ENCODE data around the gene CHSY1. TPM values are rescaled to one million over a fixed set of nuclear protein-coding genes. Genes with fewer than 3 reads are reported as not detected.

Gene CHSY1
- total and polyA plus RNA-seq, 2 donors (not counting 1 experiment from before 2014, with no cell fraction given) = 4.7 to 20.3 TPM

DNA sequence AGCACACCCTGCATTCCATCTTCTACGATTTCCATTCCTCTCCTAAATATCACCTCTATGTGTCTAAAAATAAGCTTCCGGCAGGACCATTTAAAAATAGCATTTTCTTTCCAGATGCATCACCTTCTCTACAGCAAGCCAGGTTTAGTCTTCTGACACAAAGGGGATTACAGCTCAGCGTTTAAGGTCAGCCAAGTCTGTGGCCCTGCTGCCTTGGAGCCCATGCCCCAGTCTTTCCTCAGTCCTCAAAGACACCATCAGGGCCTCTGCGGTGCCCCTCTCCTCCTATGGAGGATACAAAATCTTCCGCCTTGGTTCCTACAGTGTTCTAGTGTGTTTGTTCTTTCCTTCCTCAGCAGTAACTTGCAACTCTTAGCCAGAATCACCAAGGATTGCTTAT lies 21.7 kb upstream of the CHSY1 start:
- DNase-seq (no peak), ATAC-seq (ENCODE audit: low read depth) (no peak)
- ChIA-PET POLR2A (no interaction called here), CTCF (interaction anchor here (2.0 to 4.3 kb wide), 2 partner anchors 15 kb away, joined by 8 to 19 read pairs; no protein-coding TSS in a partner anchor)
- TF ChIP-seq, protein P1, sequence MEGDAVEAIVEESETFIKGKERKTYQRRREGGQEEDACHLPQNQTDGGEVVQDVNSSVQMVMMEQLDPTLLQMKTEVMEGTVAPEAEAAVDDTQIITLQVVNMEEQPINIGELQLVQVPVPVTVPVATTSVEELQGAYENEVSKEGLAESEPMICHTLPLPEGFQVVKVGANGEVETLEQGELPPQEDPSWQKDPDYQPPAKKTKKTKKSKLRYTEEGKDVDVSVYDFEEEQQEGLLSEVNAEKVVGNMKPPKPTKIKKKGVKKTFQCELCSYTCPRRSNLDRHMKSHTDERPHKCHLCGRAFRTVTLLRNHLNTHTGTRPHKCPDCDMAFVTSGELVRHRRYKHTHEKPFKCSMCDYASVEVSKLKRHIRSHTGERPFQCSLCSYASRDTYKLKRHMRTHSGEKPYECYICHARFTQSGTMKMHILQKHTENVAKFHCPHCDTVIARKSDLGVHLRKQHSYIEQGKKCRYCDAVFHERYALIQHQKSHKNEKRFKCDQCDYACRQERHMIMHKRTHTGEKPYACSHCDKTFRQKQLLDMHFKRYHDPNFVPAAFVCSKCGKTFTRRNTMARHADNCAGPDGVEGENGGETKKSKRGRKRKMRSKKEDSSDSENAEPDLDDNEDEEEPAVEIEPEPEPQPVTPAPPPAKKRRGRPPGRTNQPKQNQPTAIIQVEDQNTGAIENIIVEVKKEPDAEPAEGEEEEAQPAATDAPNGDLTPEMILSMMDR (IDR thresholded peaks at IDR 0.05) = no peak
- no peak for TF ChIP-seq EZH2 (IDR thresholded peaks at IDR 0.05; ENCODE audit: borderline replicate concordance, insufficient read depth, low read depth, low read length, poor library complexity, severe bottlenecking)
- intact Hi-C loops (cut with micrococcal nuclease) = no loop called here
- no peak overlapping the region for H2AFZ ChIP-seq (ENCODE audit: insufficient read depth, low read depth, low read length, poor library complexity, severe bottlenecking)
- Mint-ChIP-seq H3K4me3 (no peak overlapping the region), H3K27me3 (no peaks in the 10 kb centered on the region), H3K27ac (no peak overlapping the region), H3K4me1 (peaks cover 12% of the 10 kb centered on the region), H3K9me3 (ENCODE audit: insufficient read depth) (no peaks in the 10 kb centered on the region)
- H3K79me2 ChIP-seq (ENCODE audit: control insufficient read depth, insufficient read depth, low read length) = peaks cover 19% of the 10 kb centered on the region
- no peaks in the 10 kb centered on the region for H3K27me3 ChIP-seq (replicated peaks in 1 of 4; ENCODE audit: control extremely low read depth in 1 of 4, control insufficient read depth in 3 of 4, insufficient read depth in 4 of 4, low read length in 3 of 4)
- peaks cover 4 to 48% of the 10 kb centered on the region in 2 experiments for H3K36me3 ChIP-seq (replicated peaks in 1 of 2; ENCODE audit: control extremely low read depth in 1 of 2, control insufficient read depth in 1 of 2, extremely low read depth in 1 of 2, insufficient read depth in 2 of 2, low read length in 1 of 2)
- WGBS (ENCODE audit: insufficient coverage) = 97% methylated on average over 4 of the region's 5 CpGs
- peaks cover 10 to 20% of the 10 kb centered on the region in 2 donors for H3K4me1 ChIP-seq (ENCODE audit: control insufficient read depth in 2 of 2, insufficient read depth in 2 of 2, low read length in 2 of 2)
- H3K9me3 ChIP-seq (ENCODE audit: control extremely low read depth in 1 of 3, control insufficient read depth in 2 of 3, insufficient read depth in 1 of 3, low read length in 2 of 3) = no peaks in the 10 kb centered on the region
- no peak overlapping the region for H3K9ac ChIP-seq (ENCODE audit: low read length)
- H4K20me1 ChIP-seq (ENCODE audit: control insufficient read depth, insufficient read depth, low read length, poor library complexity, severe bottlenecking) = no peaks in the 10 kb centered on the region
- H3K4me2 ChIP-seq (replicated peaks; ENCODE audit: low read depth, low read length, poor library complexity, severe bottlenecking) = no peak overlapping the region
- H3K27ac ChIP-seq (ENCODE audit: low read length in 2 of 2) = no peak overlapping the region
- no peak overlapping the region for H3K4me3 ChIP-seq (ENCODE audit: control extremely low read depth in 1 of 5, extremely low read depth in 1 of 5, insufficient read depth in 1 of 5, low read depth in 2 of 5, low read length in 4 of 5)

DNA sequence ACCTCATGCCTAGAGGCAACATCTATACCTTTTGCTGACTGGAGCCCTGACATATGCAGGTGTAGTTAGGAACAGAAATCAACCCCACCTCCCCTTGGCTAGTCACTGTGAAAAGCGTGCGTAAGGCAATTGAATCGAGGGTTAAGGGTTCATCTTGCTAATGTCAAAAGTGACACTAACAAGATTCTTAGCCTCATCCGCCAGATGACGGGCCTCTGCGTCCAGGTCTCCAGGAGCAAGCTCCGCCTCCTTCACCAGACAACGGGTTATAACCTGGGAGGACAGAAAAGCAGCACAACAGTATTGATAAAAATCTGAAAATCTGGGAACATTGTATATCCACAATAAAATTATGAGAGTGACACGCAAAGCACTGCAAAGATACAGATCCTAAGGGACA lies 20.7 kb upstream of the CHSY1 start:
- DNase-seq (no peak), ATAC-seq (ENCODE audit: low read depth) (no peak)
- no peak overlapping the region for H3K4me2 ChIP-seq (replicated peaks; ENCODE audit: low read depth, low read length, poor library complexity, severe bottlenecking)
- CTCF ChIA-PET = interaction anchor here (0.7 to 4.3 kb wide), 4 partner anchors 14 to 264 kb away, joined by 3 to 19 read pairs (median 6); no protein-coding TSS in a partner anchor
- POLR2A ChIA-PET = no interaction called here
- H3K27ac Mint-ChIP-seq = no peak overlapping the region
- H3K4me1 ChIP-seq (ENCODE audit: control insufficient read depth in 2 of 2, insufficient read depth in 2 of 2, low read length in 2 of 2) = peaks cover 5 to 13% of the 10 kb centered on the region in 2 donors
- H3K27me3 Mint-ChIP-seq = no peaks in the 10 kb centered on the region
- H3K4me3 Mint-ChIP-seq = no peak overlapping the region
- no peak overlapping the region for H3K9ac ChIP-seq (ENCODE audit: low read length)
- peaks cover 7% of the 10 kb centered on the region for H3K4me1 Mint-ChIP-seq
- no peak overlapping the region for H3K27ac ChIP-seq (ENCODE audit: low read length in 2 of 2)
- H3K36me3 ChIP-seq (replicated peaks in 1 of 2; ENCODE audit: control extremely low read depth in 1 of 2, control insufficient read depth in 1 of 2, extremely low read depth in 1 of 2, insufficient read depth in 2 of 2, low read length in 1 of 2) = peaks cover 4 to 48% of the 10 kb centered on the region in 2 experiments
- no peak overlapping the region for H3K4me3 ChIP-seq (ENCODE audit: control extremely low read depth in 1 of 5, extremely low read depth in 1 of 5, insufficient read depth in 1 of 5, low read depth in 2 of 5, low read length in 4 of 5)
- TF ChIP-seq, protein P1 (IDR thresholded peaks at IDR 0.05) = no peak
- TF ChIP-seq EZH2 (IDR thresholded peaks at IDR 0.05; ENCODE audit: borderline replicate concordance, insufficient read depth, low read depth, low read length, poor library complexity, severe bottlenecking) = no peak
- H3K9me3 Mint-ChIP-seq (ENCODE audit: insufficient read depth) = no peaks in the 10 kb centered on the region
- H3K79me2 ChIP-seq (ENCODE audit: control insufficient read depth, insufficient read depth, low read length) = peaks cover 19% of the 10 kb centered on the region
- H3K9me3 ChIP-seq (ENCODE audit: control extremely low read depth in 1 of 3, control insufficient read depth in 2 of 3, insufficient read depth in 1 of 3, low read length in 2 of 3) = no peaks in the 10 kb centered on the region
- no peaks in the 10 kb centered on the region for H3K27me3 ChIP-seq (replicated peaks in 1 of 4; ENCODE audit: control extremely low read depth in 1 of 4, control insufficient read depth in 3 of 4, insufficient read depth in 4 of 4, low read length in 3 of 4)
- intact Hi-C loops (cut with micrococcal nuclease) = no loop called here
- no peaks in the 10 kb centered on the region for H4K20me1 ChIP-seq (ENCODE audit: control insufficient read depth, insufficient read depth, low read length, poor library complexity, severe bottlenecking)
- WGBS (ENCODE audit: insufficient coverage) = 100% methylated on average over 7 of the region's 9 CpGs
- H2AFZ ChIP-seq (ENCODE audit: insufficient read depth, low read depth, low read length, poor library complexity, severe bottlenecking) = no peak overlapping the region
